MM.1S (cell line): ENCODE measurements around the gene KIAA1549.

Experiments
- CTCF ChIP-seq: fragments of 300-600 bp; sonication (generic); IDR thresholded peaks from 2 replicates; pipeline ENCODE4 v1.5.1; 2016; ENCODE audit warnings: antibody characterized with exemption, low read length, mixed read lengths
- EZH2 ChIP-seq: fragments of 300-600 bp; sonication (generic); optimal IDR thresholded peaks from 2 replicates; pipeline ENCODE3; 2017; ENCODE audit warnings: low read depth, mild to moderate bottlenecking, antibody characterized with exemption, low read length, mixed read lengths

- TF ChIP-seq CTCF, result no peak
- no peak for TF ChIP-seq EZH2
Measured at GRCh38 chr7:138838166-138838565, 143.0 kb downstream of the KIAA1549 start.
